Activated CD4-positive, alpha-beta memory T cell treated with anti-CD3 and anti-CD28 coated beads for 36 hours (primary cell): ENCODE data around the gene NTRK1. TPM values are rescaled to one million over a fixed set of nuclear protein-coding genes. Genes with fewer than 3 reads are reported as not detected.

ENCODE experiments used
- CTCF ChIA-PET: fragments of 350-600 bp; sonication (Branson Sonifier 250); formaldehyde crosslinking; loops from one replicate; lab custom pipeline; 2021; ENCODE audit warnings: antibody characterized with exemption, inconsistent platforms; lab: Charles Lee
- POLR2A ChIA-PET: fragments of 350-600 bp; sonication (Branson Sonifier 250); formaldehyde crosslinking; loops from one replicate; lab custom pipeline; 2021; ENCODE audit warnings: antibody characterized with exemption; lab: Charles Lee
- DNase-seq: peaks from one replicate; pipeline ENCODE4 v3.0.0-alpha.2; 2020
- H3K27ac Mint-ChIP-seq: one replicate; pipeline ENCODE4 v1.8.0; 2021; ENCODE audit warnings: mixed read lengths
- H3K27me3 Mint-ChIP-seq: one replicate; pipeline ENCODE4 v1.8.0; 2021; ENCODE audit warnings: mixed read lengths
- H3K36me3 Mint-ChIP-seq: one replicate; pipeline ENCODE4 v1.8.0; 2021; ENCODE audit warnings: mixed read lengths
- H3K4me1 Mint-ChIP-seq: one replicate; pipeline ENCODE4 v1.8.0; 2021; ENCODE audit warnings: low read depth, mixed read lengths
- H3K4me3 Mint-ChIP-seq: one replicate; pipeline ENCODE4 v1.8.0; 2021; ENCODE audit warnings: mild to moderate bottlenecking, mixed read lengths
- H3K9me3 Mint-ChIP-seq: one replicate; pipeline ENCODE4 v1.8.0; 2021; ENCODE audit warnings: mixed read lengths
- intact Hi-C: fragments of 100-400 bp; cut with micrococcal nuclease; formaldehyde crosslinking; loops from one replicate; pipeline ENCODE4 v1.15.1; 2023
- total RNA-seq, 2 experiments: library from RNA; stranded (reverse); gene quantifications; one replicate each; pipeline ENCODE4 v1.2.3, GENCODE V29; 2021

NTRK1 gene
- total RNA-seq, 2 experiments from 2014 or later = 6.4 to 6.7 TPM

DNA sequence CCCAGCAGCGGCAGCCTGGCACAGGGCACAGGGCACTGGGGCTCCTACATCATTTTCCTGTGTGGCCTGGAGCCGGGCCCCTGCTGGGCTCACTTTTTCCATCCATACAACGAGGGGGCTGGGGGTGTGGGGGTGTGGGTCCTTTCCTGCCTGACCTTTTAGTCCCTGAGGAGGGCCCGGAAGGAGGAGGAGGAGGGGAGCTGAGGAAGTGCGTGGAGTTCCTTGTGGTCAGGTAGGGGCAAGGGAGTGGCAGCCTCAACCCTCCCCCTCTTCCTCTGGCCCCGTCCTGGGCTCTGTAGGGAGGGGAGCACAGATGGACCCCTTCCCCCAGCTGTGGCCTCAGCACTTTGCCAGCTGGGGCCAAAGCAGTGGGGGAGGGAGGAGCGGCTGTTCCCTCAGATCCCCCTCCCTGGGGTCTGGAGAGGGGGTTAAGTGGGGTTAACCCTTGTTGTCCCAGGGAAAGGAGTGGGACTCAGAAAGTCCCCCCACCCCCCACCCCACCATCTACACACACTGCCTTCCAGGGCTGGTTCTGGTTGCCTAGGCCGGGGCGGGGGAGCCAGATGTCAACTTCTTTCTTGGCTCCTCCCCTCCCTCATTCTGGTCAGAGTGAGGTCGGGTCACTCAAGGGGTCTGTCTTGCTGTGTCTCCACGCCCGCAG, 5.7 kb downstream of the NTRK1 start:
- peaks cover 54% of the 10 kb centered on the region for H3K4me1 Mint-ChIP-seq
- POLR2A ChIA-PET = no interaction called here

DNA sequence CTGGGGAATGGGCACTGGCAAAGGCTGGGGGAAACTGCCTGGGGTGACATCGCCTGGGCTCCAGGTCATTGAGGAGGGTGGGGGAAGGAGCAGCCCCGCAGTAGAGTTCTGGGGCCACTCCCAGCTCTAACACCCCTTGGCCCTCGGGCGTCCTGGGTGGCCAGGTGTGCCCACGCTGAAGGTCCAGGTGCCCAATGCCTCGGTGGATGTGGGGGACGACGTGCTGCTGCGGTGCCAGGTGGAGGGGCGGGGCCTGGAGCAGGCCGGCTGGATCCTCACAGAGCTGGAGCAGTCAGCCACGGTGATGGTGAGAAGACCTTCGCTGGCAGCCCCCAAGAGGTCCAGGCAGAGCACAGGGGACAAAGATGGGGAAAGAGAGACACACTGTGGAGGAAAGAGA, 7.7 kb downstream of the NTRK1 start:
- intact Hi-C loops = no loop called here
- Mint-ChIP-seq H3K4me1 (peaks cover 37% of the 10 kb centered on the region), H3K27me3 (peaks cover 21% of the 10 kb centered on the region), H3K27ac (no peak overlapping the region), H3K4me3 (no peak overlapping the region), H3K36me3 (no peaks in the 10 kb centered on the region), H3K9me3 (no peaks in the 10 kb centered on the region)
- POLR2A ChIA-PET = interaction anchor here (0.9 kb wide), 1 partner anchor 156 kb away, joined by 3 read pairs; no protein-coding TSS in a partner anchor
- CTCF ChIA-PET = interaction anchor here (0.8 to 1.2 kb wide), 2 partner anchors 30 to 46 kb away, joined by 3 to 4 read pairs; no protein-coding TSS in a partner anchor
- DNase-seq = no peak

More for the DNA sequence above, 5.7 kb downstream of the NTRK1 start:
- peak; percentile 49 for DNase-seq
- no peak overlapping the region for H3K27ac Mint-ChIP-seq
- intact Hi-C loops = no loop called here
- CTCF ChIA-PET = interaction anchor here (1.0 kb wide), 1 partner anchor 140 kb away, joined by 3 read pairs; no protein-coding TSS in a partner anchor
- H3K9me3 Mint-ChIP-seq = no peaks in the 10 kb centered on the region
- no peaks in the 10 kb centered on the region for H3K36me3 Mint-ChIP-seq
- peaks cover 37% of the 10 kb centered on the region for H3K27me3 Mint-ChIP-seq
- no peak overlapping the region for H3K4me3 Mint-ChIP-seq

DNA sequence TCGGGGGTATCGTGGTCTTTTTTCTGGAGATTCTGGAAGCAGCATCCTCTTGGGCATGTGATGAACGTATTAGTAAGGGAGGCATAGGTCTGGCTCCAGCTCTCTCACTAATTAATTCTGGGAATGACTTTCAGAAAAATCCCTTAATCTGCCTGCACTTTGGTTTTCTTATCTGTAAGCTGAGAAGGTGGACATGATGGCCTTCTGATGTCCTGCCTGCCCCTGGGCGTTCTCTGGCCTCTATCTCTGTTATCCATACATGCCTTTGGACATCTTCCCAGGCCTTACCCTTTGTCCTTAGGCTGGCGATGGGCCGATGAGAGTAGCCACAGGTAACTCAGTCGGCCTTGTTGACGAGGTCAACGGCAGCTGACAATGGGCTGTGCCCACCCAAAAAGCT, 8.8 kb downstream of the NTRK1 start:
- no peaks in the 10 kb centered on the region for H3K9me3 Mint-ChIP-seq
- intact Hi-C loops = no loop called here

DNA sequence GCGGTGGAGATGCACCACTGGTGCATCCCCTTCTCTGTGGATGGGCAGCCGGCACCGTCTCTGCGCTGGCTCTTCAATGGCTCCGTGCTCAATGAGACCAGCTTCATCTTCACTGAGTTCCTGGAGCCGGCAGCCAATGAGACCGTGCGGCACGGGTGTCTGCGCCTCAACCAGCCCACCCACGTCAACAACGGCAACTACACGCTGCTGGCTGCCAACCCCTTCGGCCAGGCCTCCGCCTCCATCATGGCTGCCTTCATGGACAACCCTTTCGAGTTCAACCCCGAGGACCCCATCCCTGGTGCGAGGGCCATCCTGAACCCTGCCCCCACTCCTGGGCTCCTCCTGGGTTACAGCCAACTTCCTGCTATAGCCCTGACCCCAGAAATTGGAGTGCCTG, 13.0 kb downstream of the NTRK1 start:
- intact Hi-C loops = no loop called here
- H3K4me1 Mint-ChIP-seq = peaks cover 11% of the 10 kb centered on the region
- POLR2A ChIA-PET = no interaction called here
- H3K27ac Mint-ChIP-seq = no peak overlapping the region
- no peaks in the 10 kb centered on the region for H3K9me3 Mint-ChIP-seq
- CTCF ChIA-PET = interaction anchor here (0.6 to 2.8 kb wide), 6 partner anchors 14 to 289 kb away, joined by 3 to 12 read pairs (median 4); partner anchors contain the start of gene NTRK1
- DNase-seq = no peak
- no peak overlapping the region for H3K4me3 Mint-ChIP-seq
- H3K27me3 Mint-ChIP-seq = peaks cover 10% of the 10 kb centered on the region
- no peaks in the 10 kb centered on the region for H3K36me3 Mint-ChIP-seq

More for the DNA sequence above, 8.8 kb downstream of the NTRK1 start:
- no peak overlapping the region for H3K4me3 Mint-ChIP-seq
- DNase-seq = no peak
- no peak overlapping the region for H3K27ac Mint-ChIP-seq
- ChIA-PET CTCF (interaction anchor here (0.8 to 1.5 kb wide), 4 partner anchors 9 to 143 kb away, joined by 3 to 7 read pairs (median 4); partner anchors contain the start of gene NTRK1), POLR2A (no interaction called here)
- peaks cover 27% of the 10 kb centered on the region for H3K4me1 Mint-ChIP-seq
- H3K36me3 Mint-ChIP-seq = no peaks in the 10 kb centered on the region
- H3K27me3 Mint-ChIP-seq = peaks cover 16% of the 10 kb centered on the region

DNA sequence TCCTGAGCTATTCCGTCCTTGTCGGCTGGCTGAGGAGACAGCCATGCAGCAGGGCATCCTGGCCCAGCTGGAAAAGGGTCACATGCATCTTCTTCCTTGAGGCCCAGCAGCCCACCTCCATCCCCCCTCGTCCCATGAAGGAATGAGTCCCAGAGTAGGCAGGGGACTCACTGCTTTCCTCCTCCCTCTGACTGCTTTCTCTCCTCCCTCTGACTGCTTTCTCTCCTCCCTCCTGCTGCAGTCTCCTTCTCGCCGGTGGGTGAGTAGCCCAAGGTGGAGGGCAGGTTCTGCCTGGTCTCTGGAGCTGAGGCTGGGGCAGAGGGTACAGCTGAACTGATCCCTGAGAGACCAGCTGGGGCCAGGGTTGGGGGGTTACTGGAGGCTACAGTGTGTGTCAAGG, 13.5 kb downstream of the NTRK1 start:
- Mint-ChIP-seq H3K27me3 (peaks cover 12% of the 10 kb centered on the region), H3K4me3 (no peak overlapping the region), H3K36me3 (no peaks in the 10 kb centered on the region), H3K27ac (no peak overlapping the region), H3K9me3 (no peaks in the 10 kb centered on the region), H3K4me1 (peaks cover 11% of the 10 kb centered on the region)
- ChIA-PET POLR2A (no interaction called here), CTCF (interaction anchor here (1.0 to 2.8 kb wide), 2 partner anchors 14 to 36 kb away, joined by 3 to 12 read pairs; partner anchors contain the start of gene NTRK1)
- intact Hi-C loops = no loop called here
- DNase-seq = no peak

DNA sequence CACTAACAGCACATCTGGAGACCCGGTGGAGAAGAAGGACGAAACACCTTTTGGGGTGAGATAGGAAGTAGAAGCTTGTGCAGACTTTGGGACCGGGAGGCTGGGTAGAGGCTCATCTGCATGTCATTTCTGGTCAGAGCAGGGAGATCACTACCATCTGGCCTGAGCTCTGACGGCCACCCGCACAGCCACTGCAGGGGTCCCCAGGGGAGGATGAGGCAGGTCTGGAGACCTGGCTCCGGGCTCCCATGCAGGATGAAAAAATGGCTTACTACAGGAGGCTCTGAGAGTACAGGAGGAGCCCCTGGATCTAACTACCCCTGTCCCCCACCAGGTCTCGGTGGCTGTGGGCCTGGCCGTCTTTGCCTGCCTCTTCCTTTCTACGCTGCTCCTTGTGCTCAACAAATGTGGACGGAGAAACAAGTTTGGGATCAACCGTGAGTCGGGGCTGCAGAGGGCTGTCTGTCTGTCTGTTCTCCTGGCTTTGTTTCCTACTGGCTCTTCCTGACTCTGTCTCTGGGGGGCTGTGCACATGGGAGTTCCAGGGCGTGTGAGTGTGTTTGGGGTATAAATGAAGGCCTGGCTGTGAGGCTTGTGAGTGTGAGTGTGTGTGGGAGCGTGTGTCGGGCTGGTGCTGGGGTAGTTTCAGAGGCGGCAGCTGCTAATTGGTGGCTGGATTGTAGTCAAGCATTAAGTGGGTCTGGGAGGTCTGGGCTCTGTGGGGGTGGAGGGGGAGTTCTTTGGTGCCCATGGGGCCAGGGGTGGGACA, 14.1 kb downstream of the NTRK1 start:
- intact Hi-C loops = no loop called here
- Mint-ChIP-seq H3K4me1 (peaks cover 11% of the 10 kb centered on the region), H3K36me3 (no peaks in the 10 kb centered on the region), H3K4me3 (no peak overlapping the region), H3K9me3 (no peaks in the 10 kb centered on the region), H3K27me3 (peaks cover 14% of the 10 kb centered on the region), H3K27ac (no peak overlapping the region)
- DNase-seq = no peak
- ChIA-PET POLR2A (no interaction called here), CTCF (interaction anchor here (1.0 to 2.8 kb wide), 2 partner anchors 15 to 37 kb away, joined by 3 to 12 read pairs; partner anchors contain the start of gene NTRK1)

DNA sequence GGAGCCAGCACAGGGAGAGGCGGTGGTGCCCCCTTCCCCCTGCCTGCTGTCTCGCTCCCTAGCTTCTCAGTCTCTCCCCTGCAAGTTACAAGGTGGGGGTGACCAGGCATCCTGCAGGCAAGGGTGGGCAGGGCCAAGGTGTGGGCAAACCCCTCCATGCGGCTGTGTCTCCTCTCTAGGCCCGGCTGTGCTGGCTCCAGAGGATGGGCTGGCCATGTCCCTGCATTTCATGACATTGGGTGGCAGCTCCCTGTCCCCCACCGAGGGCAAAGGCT, 14.6 kb downstream of the NTRK1 start:
- Mint-ChIP-seq H3K4me3 (no peak overlapping the region), H3K4me1 (peaks cover 8% of the 10 kb centered on the region), H3K36me3 (no peaks in the 10 kb centered on the region), H3K27ac (no peak overlapping the region), H3K9me3 (no peaks in the 10 kb centered on the region), H3K27me3 (peaks cover 16% of the 10 kb centered on the region)
- intact Hi-C loops = no loop called here
- no peak for DNase-seq
- ChIA-PET POLR2A (no interaction called here), CTCF (interaction anchor here (1.7 kb wide), 1 partner anchor 14 kb away, joined by 6 read pairs; no protein-coding TSS in a partner anchor)

DNA sequence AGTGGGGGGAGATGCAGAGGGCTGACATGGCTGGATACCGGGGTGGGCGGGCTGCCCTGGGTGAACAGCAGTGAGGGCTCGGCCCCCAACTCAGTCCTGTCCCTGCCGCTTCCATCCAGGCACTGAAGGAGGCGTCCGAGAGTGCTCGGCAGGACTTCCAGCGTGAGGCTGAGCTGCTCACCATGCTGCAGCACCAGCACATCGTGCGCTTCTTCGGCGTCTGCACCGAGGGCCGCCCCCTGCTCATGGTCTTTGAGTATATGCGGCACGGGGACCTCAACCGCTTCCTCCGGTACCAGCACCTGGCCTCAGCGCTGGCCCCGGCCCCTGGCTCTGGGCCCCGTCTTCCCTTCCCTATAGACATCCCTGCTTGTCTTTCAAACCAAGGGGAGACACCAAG, 15.6 kb downstream of the NTRK1 start:
- H3K36me3 Mint-ChIP-seq = no peaks in the 10 kb centered on the region
- POLR2A ChIA-PET = no interaction called here
- no peaks in the 10 kb centered on the region for H3K4me1 Mint-ChIP-seq
- H3K4me3 Mint-ChIP-seq = no peak overlapping the region
- CTCF ChIA-PET = interaction anchor here (1.0 to 1.7 kb wide), 3 partner anchors 13 to 48 kb away, joined by 3 to 6 read pairs (median 6); no protein-coding TSS in a partner anchor
- H3K27me3 Mint-ChIP-seq = peaks cover 16% of the 10 kb centered on the region
- no peak overlapping the region for H3K27ac Mint-ChIP-seq
- intact Hi-C loops = no loop called here
- DNase-seq = no peak
- H3K9me3 Mint-ChIP-seq = no peaks in the 10 kb centered on the region

DNA sequence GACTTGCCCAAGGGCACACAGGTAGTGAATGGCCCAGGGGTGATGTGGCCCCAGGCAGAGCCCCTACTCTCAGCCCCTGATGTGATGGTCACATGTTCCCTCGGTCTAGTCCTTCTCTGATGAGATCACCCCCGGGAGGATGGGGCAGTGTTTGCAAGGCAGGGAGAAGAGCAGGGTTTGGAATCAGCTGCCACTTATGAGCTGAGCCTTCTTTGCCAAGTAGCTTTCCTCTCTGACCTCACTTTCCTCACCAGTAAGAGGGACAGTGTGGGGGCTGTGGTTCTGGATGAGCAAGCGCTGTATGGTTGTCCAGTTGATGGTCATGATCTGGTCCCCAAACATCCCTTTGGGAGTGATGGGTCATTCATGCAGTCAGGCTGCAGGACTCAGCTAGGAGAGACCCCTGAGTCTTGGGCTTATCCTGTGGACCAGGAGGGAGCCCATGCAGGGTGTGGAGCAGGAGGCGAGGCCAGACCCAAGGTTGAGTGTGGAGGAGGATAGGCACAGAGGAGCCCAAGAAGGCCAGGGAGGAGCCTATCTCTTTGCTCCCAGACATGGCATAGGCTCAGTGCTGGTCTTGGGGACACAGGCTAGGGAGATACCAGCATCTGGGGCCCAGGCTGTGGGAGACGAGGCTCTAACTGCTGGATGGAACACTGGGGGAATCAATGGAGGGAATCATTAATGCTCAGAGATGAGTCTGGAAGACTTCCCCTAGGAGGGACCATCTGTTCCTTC, 16.9 kb downstream of the NTRK1 start:
- intact Hi-C loops = no loop called here
- ChIA-PET POLR2A (no interaction called here), CTCF (no interaction called here)
- H3K27me3 Mint-ChIP-seq = peaks cover 20% of the 10 kb centered on the region
- no peaks in the 10 kb centered on the region for H3K4me1 Mint-ChIP-seq
- DNase-seq = no peak
- no peaks in the 10 kb centered on the region for H3K36me3 Mint-ChIP-seq
- H3K9me3 Mint-ChIP-seq = no peaks in the 10 kb centered on the region
- H3K4me3 Mint-ChIP-seq = no peak overlapping the region
- H3K27ac Mint-ChIP-seq = no peak overlapping the region

DNA sequence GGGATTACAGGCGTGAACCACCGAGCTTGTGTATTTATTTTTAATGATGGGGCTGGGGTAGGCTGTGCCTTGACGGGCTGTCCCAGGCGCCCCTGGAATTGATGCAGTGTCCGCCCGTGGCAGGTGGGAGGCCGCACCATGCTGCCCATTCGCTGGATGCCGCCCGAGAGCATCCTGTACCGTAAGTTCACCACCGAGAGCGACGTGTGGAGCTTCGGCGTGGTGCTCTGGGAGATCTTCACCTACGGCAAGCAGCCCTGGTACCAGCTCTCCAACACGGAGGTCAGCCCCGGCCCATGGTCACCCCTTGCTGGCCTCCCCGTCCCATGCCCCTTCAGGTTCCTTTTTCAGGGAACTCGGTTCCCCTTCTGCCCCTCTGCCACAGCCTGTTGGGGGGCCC, 19.2 kb downstream of the NTRK1 start:
- ChIA-PET CTCF (interaction anchor here (0.6 to 2.2 kb wide), 5 partner anchors 9 to 190 kb away, joined by 3 to 17 read pairs (median 4); partner anchors contain the start of gene NTRK1), POLR2A (no interaction called here)
- intact Hi-C loops = no loop called here
- Mint-ChIP-seq H3K9me3 (no peaks in the 10 kb centered on the region), H3K27me3 (peaks cover 25% of the 10 kb centered on the region), H3K4me3 (no peak overlapping the region), H3K4me1 (no peaks in the 10 kb centered on the region), H3K36me3 (no peaks in the 10 kb centered on the region), H3K27ac (no peak overlapping the region)
- no peak for DNase-seq

DNA sequence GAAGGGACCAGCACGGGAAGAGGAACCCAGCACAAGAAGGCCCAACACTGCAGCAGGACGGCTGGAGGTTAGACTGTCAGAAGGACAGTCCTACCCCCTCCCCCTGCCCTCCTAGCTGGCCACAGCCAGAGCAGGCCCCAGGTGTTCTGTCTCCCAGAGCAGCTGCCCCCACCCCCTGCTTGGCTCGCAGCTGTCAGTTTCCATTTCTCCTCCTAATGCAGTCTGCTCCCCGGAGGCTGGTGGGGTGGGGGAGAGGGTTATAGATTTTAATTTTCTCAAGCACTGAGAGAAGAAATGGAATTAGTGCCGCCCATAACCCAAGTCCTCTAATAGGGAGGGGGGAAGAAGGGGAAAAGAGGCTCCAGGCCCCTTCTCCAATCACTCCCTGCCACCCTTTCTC, 19.8 kb downstream of the NTRK1 start:
- CTCF ChIA-PET = interaction anchor here (1.1 to 2.2 kb wide), 5 partner anchors 9 to 191 kb away, joined by 3 to 17 read pairs (median 4); partner anchors contain the start of gene NTRK1
- H3K36me3 Mint-ChIP-seq = no peaks in the 10 kb centered on the region
- no peak overlapping the region for H3K27ac Mint-ChIP-seq
- no peak overlapping the region for H3K4me3 Mint-ChIP-seq
- DNase-seq = no peak
- H3K27me3 Mint-ChIP-seq = peaks cover 27% of the 10 kb centered on the region
- H3K4me1 Mint-ChIP-seq = no peaks in the 10 kb centered on the region
- POLR2A ChIA-PET = no interaction called here
- intact Hi-C loops = no loop called here
- no peaks in the 10 kb centered on the region for H3K9me3 Mint-ChIP-seq
